ENCODE measurements around the gene SCRT2.

- TF ChIP-seq CTCF (IDR thresholded peaks at IDR 0.05; ENCODE audit: insufficient read depth, low read depth, low read length) = no peak
- no peak for TF ChIP-seq EZH2 (IDR thresholded peaks at IDR 0.05; ENCODE audit: insufficient read depth, low read length)
Measured at GRCh38 chr20:676967-677366, 1.4 kb upstream of the SCRT2 start.

All from astrocyte (in vitro differentiated cells and primary cell).